ENCODE data around the gene PPP4R2.

The PPP4R2 gene

DNA sequence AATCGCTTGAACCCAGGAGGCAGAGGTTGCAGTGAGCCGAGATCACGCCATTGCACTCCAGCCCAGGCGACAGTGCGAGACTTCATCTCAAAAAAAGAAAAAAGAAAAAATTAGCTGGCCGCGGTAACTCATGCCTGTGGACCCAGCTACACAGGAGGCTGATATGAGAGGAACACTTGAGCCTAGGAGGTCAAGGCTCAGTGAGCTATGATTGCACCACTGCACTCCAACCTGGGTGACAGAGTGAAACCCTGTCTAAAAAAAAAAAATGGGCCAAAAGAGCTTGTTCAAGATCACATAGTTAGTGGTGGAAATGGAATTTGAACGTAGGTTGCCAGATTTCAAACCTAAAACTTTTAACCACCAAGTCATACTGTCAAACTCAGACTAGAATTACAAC lies 46.2 kb upstream of the PPP4R2 start:
- H3K27me3 ChIP-seq (ENCODE audit: insufficient read depth, low read length), result no peaks in the 10 kb centered on the region
- H3K27ac ChIP-seq (ENCODE audit: low read depth, low read length, poor library complexity, severe bottlenecking), result no peak overlapping the region
- no peak overlapping the region for H3K4me3 ChIP-seq (ENCODE audit: low read depth, low read length, poor library complexity, severe bottlenecking)
- no peaks in the 10 kb centered on the region for H4K20me1 ChIP-seq (ENCODE audit: insufficient read depth, low read length)
- H2AFZ ChIP-seq (ENCODE audit: low read length), result no peak overlapping the region
- H3F3A ChIP-seq (ENCODE audit: insufficient read depth, low read length), result no peaks in the 10 kb centered on the region
- H3K36me3 ChIP-seq (ENCODE audit: insufficient read depth, low read length), result no peaks in the 10 kb centered on the region
- peaks cover 9% of the 10 kb centered on the region for H3K4me1 ChIP-seq (ENCODE audit: insufficient read depth, low read length, severe bottlenecking)
- no peaks in the 10 kb centered on the region for H3K9me3 ChIP-seq (ENCODE audit: low read length)
- H3K9me2 ChIP-seq (ENCODE audit: low read depth, low read length), result no peaks in the 10 kb centered on the region
- no peak overlapping the region for H3K9ac ChIP-seq (ENCODE audit: low read length)
- H3K79me2 ChIP-seq (ENCODE audit: insufficient read depth, low read length), result no peaks in the 10 kb centered on the region
- TF ChIP-seq, protein P1, sequence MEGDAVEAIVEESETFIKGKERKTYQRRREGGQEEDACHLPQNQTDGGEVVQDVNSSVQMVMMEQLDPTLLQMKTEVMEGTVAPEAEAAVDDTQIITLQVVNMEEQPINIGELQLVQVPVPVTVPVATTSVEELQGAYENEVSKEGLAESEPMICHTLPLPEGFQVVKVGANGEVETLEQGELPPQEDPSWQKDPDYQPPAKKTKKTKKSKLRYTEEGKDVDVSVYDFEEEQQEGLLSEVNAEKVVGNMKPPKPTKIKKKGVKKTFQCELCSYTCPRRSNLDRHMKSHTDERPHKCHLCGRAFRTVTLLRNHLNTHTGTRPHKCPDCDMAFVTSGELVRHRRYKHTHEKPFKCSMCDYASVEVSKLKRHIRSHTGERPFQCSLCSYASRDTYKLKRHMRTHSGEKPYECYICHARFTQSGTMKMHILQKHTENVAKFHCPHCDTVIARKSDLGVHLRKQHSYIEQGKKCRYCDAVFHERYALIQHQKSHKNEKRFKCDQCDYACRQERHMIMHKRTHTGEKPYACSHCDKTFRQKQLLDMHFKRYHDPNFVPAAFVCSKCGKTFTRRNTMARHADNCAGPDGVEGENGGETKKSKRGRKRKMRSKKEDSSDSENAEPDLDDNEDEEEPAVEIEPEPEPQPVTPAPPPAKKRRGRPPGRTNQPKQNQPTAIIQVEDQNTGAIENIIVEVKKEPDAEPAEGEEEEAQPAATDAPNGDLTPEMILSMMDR (IDR thresholded peaks at IDR 0.05; ENCODE audit: low read length), result no peak
- TF ChIP-seq EZH2 (IDR thresholded peaks at IDR 0.05; ENCODE audit: borderline replicate concordance, low read length), result no peak
- no peak overlapping the region for H3K4me2 ChIP-seq (ENCODE audit: low read length)

DNA sequence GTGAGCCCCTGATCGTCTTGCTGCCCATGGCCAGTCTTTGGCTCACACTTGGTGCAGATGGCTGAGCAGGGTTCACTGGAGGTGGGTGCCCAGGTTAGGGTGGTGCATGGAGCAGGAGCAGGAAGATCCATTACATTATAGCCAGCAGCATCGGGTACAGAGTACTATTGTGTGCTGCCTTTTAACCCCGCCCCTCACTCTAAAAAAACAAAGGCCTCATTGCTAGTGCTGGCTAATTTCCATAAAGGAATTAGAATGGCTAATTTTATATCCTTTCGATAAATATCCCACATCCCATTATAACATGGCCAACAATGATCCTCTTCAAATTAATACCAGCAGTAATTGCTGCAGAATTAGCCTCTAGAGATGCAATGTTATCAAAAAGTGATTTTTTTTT lies 45.8 kb upstream of the PPP4R2 start:
- Histone ChIP-seq H3K4me3 (ENCODE audit: low read depth, low read length, poor library complexity, severe bottlenecking) (no peak overlapping the region), H3K4me1 (ENCODE audit: insufficient read depth, low read length, severe bottlenecking) (peaks cover 9% of the 10 kb centered on the region)

DNA sequence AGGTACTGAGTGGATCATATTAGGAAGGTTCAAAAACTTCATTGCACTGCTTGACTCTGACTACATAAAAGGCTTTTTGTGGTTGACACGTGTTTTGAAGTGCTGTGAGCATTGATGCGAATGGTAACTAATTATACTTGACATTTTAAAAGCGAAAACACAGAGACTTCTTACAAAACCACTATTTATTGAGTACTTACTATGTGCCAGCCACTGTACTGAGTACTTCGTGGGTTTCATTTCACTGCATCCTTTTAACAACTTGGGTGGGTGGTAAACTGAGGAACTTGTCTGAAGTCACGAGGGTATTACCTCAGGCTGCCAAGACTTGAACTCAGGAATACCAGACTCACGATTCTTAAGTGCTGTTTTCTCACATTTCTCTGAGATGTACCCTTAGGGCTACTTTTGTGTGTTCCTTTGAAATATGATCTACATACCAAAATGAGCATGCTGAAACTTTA lies 45.3 kb upstream of the PPP4R2 start:
- Histone ChIP-seq H4K20me1 (ENCODE audit: insufficient read depth, low read length) (no peaks in the 10 kb centered on the region), H3K79me2 (ENCODE audit: insufficient read depth, low read length) (no peaks in the 10 kb centered on the region), H2AFZ (ENCODE audit: low read length) (no peak overlapping the region), H3K27me3 (ENCODE audit: insufficient read depth, low read length) (no peaks in the 10 kb centered on the region), H3F3A (ENCODE audit: insufficient read depth, low read length) (no peaks in the 10 kb centered on the region), H3K4me1 (ENCODE audit: insufficient read depth, low read length, severe bottlenecking) (peaks cover 9% of the 10 kb centered on the region), H3K36me3 (ENCODE audit: insufficient read depth, low read length) (no peaks in the 10 kb centered on the region), H3K9me3 (ENCODE audit: low read length) (no peaks in the 10 kb centered on the region), H3K9ac (ENCODE audit: low read length) (no peak overlapping the region), H3K27ac (ENCODE audit: low read depth, low read length, poor library complexity, severe bottlenecking) (no peak overlapping the region), H3K9me2 (ENCODE audit: low read depth, low read length) (no peaks in the 10 kb centered on the region), H3K4me2 (ENCODE audit: low read length) (no peak overlapping the region), H3K4me3 (ENCODE audit: low read depth, low read length, poor library complexity, severe bottlenecking) (no peak overlapping the region)
- TF ChIP-seq EZH2 (IDR thresholded peaks at IDR 0.05; ENCODE audit: borderline replicate concordance, low read length), result no peak
- TF ChIP-seq, protein P1 (IDR thresholded peaks at IDR 0.05; ENCODE audit: low read length), result no peak

More for the DNA sequence above, 45.8 kb upstream of the PPP4R2 start:
- Histone ChIP-seq H3K9ac (ENCODE audit: low read length) (no peak overlapping the region), H3K9me2 (ENCODE audit: low read depth, low read length) (no peaks in the 10 kb centered on the region), H4K20me1 (ENCODE audit: insufficient read depth, low read length) (no peaks in the 10 kb centered on the region), H3K79me2 (ENCODE audit: insufficient read depth, low read length) (no peaks in the 10 kb centered on the region), H3K36me3 (ENCODE audit: insufficient read depth, low read length) (no peaks in the 10 kb centered on the region), H3F3A (ENCODE audit: insufficient read depth, low read length) (no peaks in the 10 kb centered on the region), H3K27me3 (ENCODE audit: insufficient read depth, low read length) (no peaks in the 10 kb centered on the region), H3K27ac (ENCODE audit: low read depth, low read length, poor library complexity, severe bottlenecking) (no peak overlapping the region), H3K4me2 (ENCODE audit: low read length) (no peak overlapping the region), H3K9me3 (ENCODE audit: low read length) (no peaks in the 10 kb centered on the region), H2AFZ (ENCODE audit: low read length) (no peak overlapping the region)
- TF ChIP-seq, protein P1 (IDR thresholded peaks at IDR 0.05; ENCODE audit: low read length), result no peak
- no peak for TF ChIP-seq EZH2 (IDR thresholded peaks at IDR 0.05; ENCODE audit: borderline replicate concordance, low read length)
